ENCODE measurements around the gene KRTAP10-3. TPM values are rescaled to one million over a fixed set of nuclear protein-coding genes. Genes with fewer than 3 reads are reported as not detected.

Gene KRTAP10-3
- total RNA-seq, 1 donor from 2014 or later: not detected

- H3K4me1 Mint-ChIP-seq (ENCODE audit: low read depth): peaks cover 7% of the 10 kb centered on the region
- peaks cover 4% of the 10 kb centered on the region for H3K27me3 Mint-ChIP-seq (ENCODE audit: low read depth)
- no peaks in the 10 kb centered on the region for H3K9me3 Mint-ChIP-seq (ENCODE audit: low read depth)
- TF ChIP-seq, protein P1, sequence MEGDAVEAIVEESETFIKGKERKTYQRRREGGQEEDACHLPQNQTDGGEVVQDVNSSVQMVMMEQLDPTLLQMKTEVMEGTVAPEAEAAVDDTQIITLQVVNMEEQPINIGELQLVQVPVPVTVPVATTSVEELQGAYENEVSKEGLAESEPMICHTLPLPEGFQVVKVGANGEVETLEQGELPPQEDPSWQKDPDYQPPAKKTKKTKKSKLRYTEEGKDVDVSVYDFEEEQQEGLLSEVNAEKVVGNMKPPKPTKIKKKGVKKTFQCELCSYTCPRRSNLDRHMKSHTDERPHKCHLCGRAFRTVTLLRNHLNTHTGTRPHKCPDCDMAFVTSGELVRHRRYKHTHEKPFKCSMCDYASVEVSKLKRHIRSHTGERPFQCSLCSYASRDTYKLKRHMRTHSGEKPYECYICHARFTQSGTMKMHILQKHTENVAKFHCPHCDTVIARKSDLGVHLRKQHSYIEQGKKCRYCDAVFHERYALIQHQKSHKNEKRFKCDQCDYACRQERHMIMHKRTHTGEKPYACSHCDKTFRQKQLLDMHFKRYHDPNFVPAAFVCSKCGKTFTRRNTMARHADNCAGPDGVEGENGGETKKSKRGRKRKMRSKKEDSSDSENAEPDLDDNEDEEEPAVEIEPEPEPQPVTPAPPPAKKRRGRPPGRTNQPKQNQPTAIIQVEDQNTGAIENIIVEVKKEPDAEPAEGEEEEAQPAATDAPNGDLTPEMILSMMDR (IDR thresholded peaks at IDR 0.05): no peak
- H3K27ac Mint-ChIP-seq (ENCODE audit: unreplicated experiment): no peak overlapping the region
- no peak overlapping the region for H3K4me3 Mint-ChIP-seq (ENCODE audit: unreplicated experiment)
- H3K36me3 Mint-ChIP-seq (ENCODE audit: low read depth): no peaks in the 10 kb centered on the region
- no peak for DNase-seq (ENCODE audit: low spot score)
Observed at GRCh38 chr21:44524414-44525371, 33.9 kb downstream of the KRTAP10-3 start.

DNA sequence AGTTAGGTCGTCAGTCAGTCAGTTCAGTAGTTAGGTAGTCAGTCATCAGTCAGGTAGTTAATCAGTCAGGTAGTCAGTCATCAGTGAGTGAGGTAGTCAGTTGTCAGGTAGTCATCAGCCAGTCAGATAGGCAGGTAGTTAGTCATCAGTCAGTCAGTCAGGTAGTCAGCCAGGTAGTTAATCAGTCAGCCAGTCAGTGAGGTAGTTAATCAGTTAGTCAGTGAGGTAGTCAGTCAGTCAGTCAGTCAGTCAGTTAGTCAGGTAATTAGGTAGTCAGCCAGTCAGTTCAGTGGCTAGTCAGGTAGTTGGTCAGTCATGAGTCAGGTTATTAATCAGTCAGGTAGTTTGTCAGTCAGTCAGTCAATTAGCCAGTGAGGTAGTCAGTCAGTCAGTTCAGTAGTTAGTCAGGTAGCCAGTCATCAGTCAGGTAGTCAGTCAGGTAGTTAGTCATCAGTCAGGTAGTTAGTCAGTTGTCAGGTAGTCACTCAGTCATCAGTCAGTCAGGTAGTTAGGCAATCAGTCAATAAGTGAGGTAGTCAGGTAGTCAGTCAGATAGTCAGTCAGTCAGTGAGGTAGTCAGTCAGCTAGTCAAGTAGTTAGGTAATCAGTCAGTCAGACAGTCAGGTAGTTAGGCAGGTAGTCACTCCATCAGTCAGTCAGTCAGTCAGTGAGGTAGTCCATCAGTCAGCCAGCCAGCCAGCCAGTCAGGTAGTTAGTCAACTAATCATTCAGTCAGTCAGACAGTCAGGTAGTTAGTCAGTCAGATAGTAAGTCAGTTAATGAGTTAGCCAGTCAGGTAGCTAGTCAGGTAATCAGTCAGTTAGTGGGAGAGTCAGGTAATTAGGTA, 34.8 kb downstream of the KRTAP10-3 start:
- Mint-ChIP-seq H3K36me3 (ENCODE audit: low read depth) (no peaks in the 10 kb centered on the region), H3K27me3 (ENCODE audit: low read depth) (peaks cover 4% of the 10 kb centered on the region), H3K4me3 (ENCODE audit: unreplicated experiment) (no peak overlapping the region), H3K9me3 (ENCODE audit: low read depth) (no peaks in the 10 kb centered on the region), H3K27ac (ENCODE audit: unreplicated experiment) (no peak overlapping the region), H3K4me1 (ENCODE audit: low read depth) (peaks cover 7% of the 10 kb centered on the region)
- peak; percentile 22 for DNase-seq (ENCODE audit: low spot score)
- TF ChIP-seq, protein P1 (IDR thresholded peaks at IDR 0.05): no peak

- TF ChIP-seq, protein P1 (IDR thresholded peaks at IDR 0.05): no peak
- Mint-ChIP-seq H3K4me3 (ENCODE audit: unreplicated experiment) (no peak overlapping the region), H3K4me1 (ENCODE audit: low read depth) (peaks cover 7% of the 10 kb centered on the region), H3K27me3 (ENCODE audit: low read depth) (peaks cover 5% of the 10 kb centered on the region), H3K9me3 (ENCODE audit: low read depth) (no peaks in the 10 kb centered on the region), H3K27ac (ENCODE audit: unreplicated experiment) (no peak overlapping the region), H3K36me3 (ENCODE audit: low read depth) (no peaks in the 10 kb centered on the region)
- DNase-seq (ENCODE audit: low spot score): no peak
Observed at GRCh38 chr21:44522753-44523204, 35.8 kb downstream of the KRTAP10-3 start.

- DNase-seq (ENCODE audit: low spot score): peak; percentile 86
- TF ChIP-seq, protein P1 (IDR thresholded peaks at IDR 0.05): no peak
- no peak overlapping the region for H3K4me3 Mint-ChIP-seq (ENCODE audit: unreplicated experiment)
- H3K4me1 Mint-ChIP-seq (ENCODE audit: low read depth): peaks cover 7% of the 10 kb centered on the region
- peaks cover 7% of the 10 kb centered on the region for H3K27me3 Mint-ChIP-seq (ENCODE audit: low read depth)
- H3K36me3 Mint-ChIP-seq (ENCODE audit: low read depth): no peaks in the 10 kb centered on the region
- H3K27ac Mint-ChIP-seq (ENCODE audit: unreplicated experiment): no peak overlapping the region
- no peaks in the 10 kb centered on the region for H3K9me3 Mint-ChIP-seq (ENCODE audit: low read depth)
Observed at GRCh38 chr21:44521928-44522752, 36.5 kb downstream of the KRTAP10-3 start.
